Mucosa of rectum (tissue), 2 donors: Measurements from ENCODE around the gene TTN.

ENCODE experiments used
- H3K27ac ChIP-seq, 2 donors: one replicate each; pipeline ENCODE4 v1.7.0; 2013; ENCODE audit warnings: inconsistent platforms in 2 of 2, low read depth in 2 of 2, low read length in 2 of 2
- H3K27me3 ChIP-seq, 2 donors: one replicate each; pipeline ENCODE4 v1.7.0; 2013; ENCODE audit warnings: low read length in 2 of 2; ENCODE audit not compliant: control insufficient read depth in 2 of 2, insufficient read depth in 2 of 2
- H3K36me3 ChIP-seq, 2 donors: one replicate each; pipeline ENCODE4 v1.7.0; 2013; ENCODE audit warnings: low read length in 2 of 2; ENCODE audit not compliant: control insufficient read depth in 2 of 2, insufficient read depth in 2 of 2
- H3K4me1 ChIP-seq, 2 donors: one replicate each; pipeline ENCODE4 v1.7.0; 2013; ENCODE audit warnings: low read length in 2 of 2, mild to moderate bottlenecking in 1 of 2; ENCODE audit not compliant: control insufficient read depth in 2 of 2, insufficient read depth in 2 of 2
- H3K4me3 ChIP-seq, 2 donors: one replicate each; pipeline ENCODE4 v1.7.0; 2013; ENCODE audit warnings: low read length in 2 of 2
- H3K9ac ChIP-seq, 2 donors: one replicate each; pipeline ENCODE4 v1.7.0; 2013; ENCODE audit warnings: low read length in 2 of 2, low read depth in 1 of 2, mild to moderate bottlenecking in 1 of 2
- H3K9me3 ChIP-seq, 2 donors: one replicate each; pipeline ENCODE4 v1.7.0; 2013; ENCODE audit warnings: low read length in 2 of 2; ENCODE audit not compliant: control insufficient read depth in 2 of 2
- donor health status: healthy.
- donor health status: Normal muscosa, but diverticular disease.

The TTN gene

DNA sequence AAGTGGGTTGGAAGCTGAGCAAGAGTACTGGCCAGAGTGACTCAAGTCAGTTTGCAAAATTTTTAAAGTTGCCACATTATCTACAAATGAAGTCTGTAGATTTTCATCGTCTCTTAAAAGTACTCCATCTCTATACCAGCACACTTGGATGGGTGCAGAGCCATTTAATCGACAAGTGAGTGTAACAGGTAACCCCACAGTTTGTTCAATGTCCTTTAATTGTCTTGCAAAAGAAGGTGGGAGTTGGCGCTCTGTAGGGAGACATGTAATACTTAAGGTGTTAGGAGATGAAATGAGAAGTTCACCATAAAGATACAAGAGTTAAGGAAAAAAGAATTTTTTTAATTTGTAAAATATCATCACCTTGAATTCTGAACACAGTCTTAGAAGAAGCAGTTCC lies 84.9 kb downstream of the TTN start:
- Histone ChIP-seq H3K27me3 (no peaks in the 10 kb centered on the region), H3K4me3 (no peak overlapping the region), H3K36me3 (no peaks in the 10 kb centered on the region), H3K9ac (no peak overlapping the region), H3K27ac (no peak overlapping the region), H3K4me1 (no peaks in the 10 kb centered on the region), H3K9me3 (no peaks in the 10 kb centered on the region)

DNA sequence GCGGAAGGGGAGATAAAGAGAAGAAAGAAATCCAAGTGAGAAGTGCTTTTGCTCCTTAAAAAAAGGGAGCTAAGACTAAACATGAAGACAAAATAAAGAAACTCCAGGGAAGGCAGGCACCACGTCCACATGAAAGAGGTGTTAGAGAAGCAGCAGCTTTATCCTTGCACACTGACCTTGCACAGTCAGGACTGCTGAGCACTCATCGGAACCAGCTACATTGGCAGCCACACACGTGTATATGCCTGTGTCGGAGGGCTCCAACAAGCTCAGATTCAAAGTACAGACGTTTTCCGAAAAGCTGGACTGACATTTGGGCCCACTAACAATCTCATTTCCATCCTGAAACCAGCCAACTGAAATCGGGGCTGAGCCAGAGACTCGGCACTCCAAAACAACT lies 88.2 kb downstream of the TTN start:
- no peak overlapping the region for H3K27ac ChIP-seq
- H3K4me1 ChIP-seq = no peaks in the 10 kb centered on the region
- no peaks in the 10 kb centered on the region for H3K36me3 ChIP-seq

GRCh38 chr2:178718283-178718682 lies 88.9 kb downstream of the TTN start:
- Histone ChIP-seq H3K4me3 (no peak overlapping the region), H3K27me3 (no peaks in the 10 kb centered on the region), H3K9me3 (no peaks in the 10 kb centered on the region), H3K9ac (no peak overlapping the region), H3K4me1 (no peaks in the 10 kb centered on the region), H3K36me3 (no peaks in the 10 kb centered on the region), H3K27ac (no peak overlapping the region)

More for the DNA sequence above, 88.2 kb downstream of the TTN start:
- Histone ChIP-seq H3K9ac (no peak overlapping the region), H3K9me3 (no peaks in the 10 kb centered on the region), H3K27me3 (no peaks in the 10 kb centered on the region), H3K4me3 (no peak overlapping the region)

- Histone ChIP-seq H3K4me1 (no peaks in the 10 kb centered on the region), H3K27ac (no peak overlapping the region), H3K27me3 (no peaks in the 10 kb centered on the region), H3K9ac (no peak overlapping the region), H3K9me3 (no peaks in the 10 kb centered on the region), H3K4me3 (no peak overlapping the region), H3K36me3 (no peaks in the 10 kb centered on the region)
Measured at GRCh38 chr2:178716394-178716793, 90.8 kb downstream of the TTN start.

DNA sequence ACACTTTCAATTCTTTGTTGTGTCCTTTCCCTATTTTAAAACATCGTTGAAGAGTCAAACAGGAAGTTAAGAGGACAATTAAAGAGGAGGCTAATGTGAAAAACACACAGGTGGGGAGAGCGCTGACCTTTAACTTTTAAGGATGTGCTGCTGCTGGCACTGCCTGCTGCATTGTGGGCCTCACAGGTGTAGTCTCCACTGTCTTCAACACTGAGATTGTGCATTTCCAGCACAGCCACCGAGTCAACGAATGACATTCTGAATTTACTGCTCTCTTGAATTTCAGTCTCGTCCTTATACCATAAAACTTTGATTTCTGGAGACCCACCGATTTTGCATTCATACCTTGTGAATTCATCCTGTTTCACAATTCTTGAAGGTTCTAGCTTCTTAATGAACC lies 91.9 kb downstream of the TTN start:
- H3K36me3 ChIP-seq = no peaks in the 10 kb centered on the region
- no peaks in the 10 kb centered on the region for H3K27me3 ChIP-seq
- H3K27ac ChIP-seq = no peak overlapping the region
- no peaks in the 10 kb centered on the region for H3K4me1 ChIP-seq
- no peak overlapping the region for H3K9ac ChIP-seq
- no peak overlapping the region for H3K4me3 ChIP-seq
- H3K9me3 ChIP-seq = no peaks in the 10 kb centered on the region

DNA sequence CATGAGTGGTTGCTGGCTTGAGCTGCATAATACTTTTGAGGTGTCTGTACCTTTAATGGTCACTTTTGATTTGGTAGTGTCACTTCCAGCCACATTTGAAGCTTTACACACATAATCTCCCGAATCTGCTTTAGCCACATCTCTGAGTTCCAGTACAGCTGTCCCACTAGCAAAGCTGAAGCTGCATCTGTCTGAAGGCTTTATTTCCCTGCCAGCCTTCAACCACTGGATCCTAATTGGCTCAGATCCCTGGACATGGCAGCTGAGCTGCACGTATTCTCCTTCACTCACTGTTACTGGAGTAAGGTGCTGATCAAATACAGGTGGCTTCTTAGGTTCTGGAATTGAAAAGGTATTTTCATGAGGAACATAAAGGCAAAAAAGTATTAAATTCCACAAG lies 99.7 kb downstream of the TTN start:
- no peaks in the 10 kb centered on the region for H3K36me3 ChIP-seq
- no peak overlapping the region for H3K27ac ChIP-seq

DNA sequence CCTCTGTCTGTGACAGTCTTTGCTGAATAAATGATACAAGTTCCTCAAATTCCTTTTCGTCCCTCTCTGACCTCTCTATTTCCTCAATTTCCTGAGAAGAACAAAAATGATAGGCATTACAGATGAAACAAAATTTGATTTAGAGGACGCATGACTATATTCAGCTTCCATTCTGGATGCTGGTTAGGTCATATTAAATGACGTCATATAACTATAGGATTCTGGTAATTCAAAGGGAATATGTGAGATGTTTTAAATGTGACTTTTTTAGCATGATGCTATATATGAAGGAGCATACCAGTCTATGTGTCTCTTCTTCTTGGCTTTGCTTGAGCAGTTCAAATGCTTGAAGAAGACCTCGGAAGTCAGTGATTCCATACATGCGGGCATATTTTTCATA lies 102.3 kb downstream of the TTN start:
- Histone ChIP-seq H3K27me3 (no peaks in the 10 kb centered on the region), H3K27ac (no peak overlapping the region), H3K36me3 (no peaks in the 10 kb centered on the region), H3K9ac (no peak overlapping the region), H3K9me3 (no peaks in the 10 kb centered on the region), H3K4me3 (no peak overlapping the region), H3K4me1 (no peaks in the 10 kb centered on the region)

More for the DNA sequence above, 99.7 kb downstream of the TTN start:
- no peaks in the 10 kb centered on the region for H3K27me3 ChIP-seq
- no peak overlapping the region for H3K9ac ChIP-seq
- H3K4me3 ChIP-seq = no peak overlapping the region
- H3K4me1 ChIP-seq = no peaks in the 10 kb centered on the region
- no peaks in the 10 kb centered on the region for H3K9me3 ChIP-seq

DNA sequence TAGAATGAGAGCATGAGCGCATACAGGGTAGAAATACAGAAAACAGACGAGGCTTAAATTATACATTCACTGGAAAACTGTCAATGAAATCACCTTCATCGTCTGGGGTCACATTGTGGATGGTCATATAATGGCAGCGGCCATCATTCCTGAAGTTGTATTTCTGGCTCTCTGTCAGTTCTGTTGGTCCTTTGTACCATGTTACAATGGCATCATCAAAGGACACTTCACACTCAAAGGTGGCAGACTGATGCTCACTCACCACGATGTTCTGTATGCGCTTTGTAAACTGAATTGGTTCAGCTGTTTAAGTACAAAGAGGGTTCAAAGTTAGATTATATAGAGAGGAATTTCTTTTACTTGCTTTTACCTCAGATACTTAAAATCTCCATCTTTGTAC lies 104.9 kb downstream of the TTN start:
- H3K36me3 ChIP-seq = no peaks in the 10 kb centered on the region
- no peaks in the 10 kb centered on the region for H3K4me1 ChIP-seq
- H3K27ac ChIP-seq = no peak overlapping the region
- H3K9me3 ChIP-seq = no peaks in the 10 kb centered on the region
- no peak overlapping the region for H3K9ac ChIP-seq
- H3K27me3 ChIP-seq = no peaks in the 10 kb centered on the region
- no peak overlapping the region for H3K4me3 ChIP-seq

DNA sequence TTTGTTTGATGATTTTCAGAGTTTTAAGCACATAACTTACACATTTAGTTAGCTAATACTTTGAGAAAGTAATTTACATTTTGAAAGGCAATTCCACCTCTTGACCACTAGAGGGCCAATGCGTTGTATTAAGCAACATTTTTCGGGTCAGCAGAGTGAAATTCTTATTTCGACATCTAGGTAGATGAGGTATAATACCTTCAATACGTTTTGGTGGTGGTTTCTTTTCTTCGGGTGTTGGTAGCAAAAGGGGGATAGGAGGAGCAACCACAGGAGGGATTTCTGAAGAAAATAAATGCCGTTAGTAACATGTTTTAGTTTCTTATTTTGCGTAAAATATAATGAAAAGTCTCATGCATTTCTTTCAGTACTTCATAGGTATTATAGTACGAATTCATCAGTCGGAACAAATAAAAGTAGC lies 106.3 kb downstream of the TTN start:
- H3K36me3 ChIP-seq = no peaks in the 10 kb centered on the region
- H3K27me3 ChIP-seq = no peaks in the 10 kb centered on the region
- H3K9me3 ChIP-seq = no peaks in the 10 kb centered on the region
- no peak overlapping the region for H3K9ac ChIP-seq
- no peak overlapping the region for H3K27ac ChIP-seq
- H3K4me1 ChIP-seq = no peaks in the 10 kb centered on the region
- H3K4me3 ChIP-seq = no peak overlapping the region

GRCh38 chr2:178700136-178700535 lies 107.1 kb downstream of the TTN start:
- Histone ChIP-seq H3K36me3 (no peaks in the 10 kb centered on the region), H3K27ac (no peak overlapping the region), H3K4me1 (no peaks in the 10 kb centered on the region), H3K9ac (no peak overlapping the region), H3K27me3 (no peaks in the 10 kb centered on the region), H3K4me3 (no peak overlapping the region), H3K9me3 (no peaks in the 10 kb centered on the region)

DNA sequence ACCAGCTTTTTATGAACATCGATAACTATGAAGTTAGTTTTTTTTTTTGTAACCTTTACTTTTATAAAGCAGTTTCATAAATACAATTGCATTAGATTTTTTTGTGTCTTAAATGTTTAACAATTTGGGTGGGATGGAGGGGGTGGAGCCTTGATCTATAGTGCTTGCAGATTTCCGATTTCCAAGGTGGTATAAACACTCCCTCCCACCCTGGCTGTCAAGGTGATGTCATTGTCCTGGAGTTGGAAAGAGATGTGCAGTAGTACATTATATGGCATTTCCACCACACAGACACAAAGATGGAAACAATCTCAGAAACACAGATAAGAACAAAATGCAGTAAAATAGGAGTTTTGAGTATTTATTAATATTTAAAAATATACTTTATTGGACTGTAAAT lies 114.4 kb downstream of the TTN start:
- Histone ChIP-seq H3K27me3 (no peaks in the 10 kb centered on the region), H3K4me3 (no peak overlapping the region), H3K27ac (no peak overlapping the region), H3K36me3 (no peaks in the 10 kb centered on the region), H3K4me1 (no peaks in the 10 kb centered on the region), H3K9ac (no peak overlapping the region), H3K9me3 (no peaks in the 10 kb centered on the region)
